Activated naive CD4-positive, alpha-beta T cell treated with anti-CD3 and anti-CD28 coated beads, Interleukin-2, amount 50 U/mL, for 72 hours (primary cell): ENCODE results near the gene BIRC3. TPM values are rescaled to one million over a fixed set of nuclear protein-coding genes. Genes with fewer than 3 reads are reported as not detected.
"Not testable (repeated sequence)": the region's sequence is repeated elsewhere in the genome, so short reads cannot be mapped to it uniquely, and the experiment has no call there.

Experiments used
- ATAC-seq, 2 donors: fragments of 150-1000 bp; cut with Tn5 transposase; 2 replicates each; pipeline ENCODE4 v1.10.0; 2021; ENCODE audit warnings: mild to moderate bottlenecking in 2 of 2, moderate library complexity in 2 of 2
- DNase-seq, 2 donors: peaks; one replicate each; pipeline ENCODE4 v3.0.0; 2021 to 2022; ENCODE audit warnings: low spot score in 2 of 2
- H3K27ac Mint-ChIP-seq, 2 donors: one replicate each; pipeline ENCODE4 v1.8.0; 2022; ENCODE audit warnings: mild to moderate bottlenecking in 2 of 2, mixed read lengths in 2 of 2
- H3K36me3 Mint-ChIP-seq, 2 donors: one replicate each; pipeline ENCODE4 v1.8.0; 2022; ENCODE audit warnings: mixed read lengths in 2 of 2
- H3K9me3 Mint-ChIP-seq, 2 donors: one replicate each; pipeline ENCODE4 v1.8.0; 2022; ENCODE audit warnings: mixed read lengths in 2 of 2
- total RNA-seq, 2 donors: library from RNA; stranded (reverse); gene quantifications; one replicate each; pipeline ENCODE4 v1.2.3, GENCODE V29; 2022

Gene BIRC3
- total RNA-seq, 2 donors from 2014 or later, result 131 to 355 TPM

DNA sequence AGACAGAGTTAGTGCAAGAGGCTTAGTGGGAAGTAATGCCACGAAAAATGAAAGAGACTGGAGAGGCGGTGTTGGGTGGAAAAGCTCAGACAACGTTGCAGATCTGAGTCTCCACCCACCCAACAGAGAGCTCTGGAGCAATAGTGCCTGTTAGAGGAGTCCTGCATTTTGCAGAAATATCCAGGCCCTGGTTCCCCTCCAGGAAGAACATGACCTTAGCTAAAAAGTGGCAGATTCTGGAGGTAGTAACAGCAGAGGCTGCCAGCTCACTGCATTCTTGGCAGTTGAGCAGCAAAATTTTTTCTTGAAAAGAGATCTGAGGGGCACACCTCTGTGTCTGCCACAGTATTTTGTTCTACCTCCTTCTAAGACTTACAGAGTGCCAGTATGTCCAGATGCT is 27.7 kb upstream of the BIRC3 start:
- Mint-ChIP-seq H3K27ac (no peak overlapping the region), H3K9me3 (no peaks in the 10 kb centered on the region)

DNA sequence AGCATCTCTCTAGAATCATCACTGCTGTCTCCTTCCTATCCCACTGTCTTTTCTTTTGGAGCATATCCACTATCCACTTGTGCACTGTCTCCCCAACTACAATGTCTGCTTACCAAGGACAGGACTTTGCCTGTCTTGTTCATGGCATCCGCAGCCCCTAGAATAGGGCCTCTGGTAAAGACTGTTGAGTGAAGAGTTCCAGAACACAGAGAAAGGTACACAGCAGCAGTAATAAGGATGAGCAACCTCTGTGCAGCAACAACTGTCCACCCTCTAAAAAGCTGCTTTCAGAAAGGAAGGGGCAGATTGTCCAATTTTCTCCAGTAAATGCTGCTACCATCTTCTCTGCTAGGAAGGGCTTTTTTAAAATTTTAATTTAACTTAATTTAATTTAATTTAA is 25.5 kb upstream of the BIRC3 start:
- Mint-ChIP-seq H3K36me3 (no peaks in the 10 kb centered on the region), H3K9me3 (no peaks in the 10 kb centered on the region), H3K27ac (no peak overlapping the region)
- no peak for DNase-seq
- no peak for ATAC-seq

More for the DNA sequence above, 27.7 kb upstream of the BIRC3 start:
- DNase-seq (no peak), ATAC-seq (no peak)
- H3K36me3 Mint-ChIP-seq, result no peaks in the 10 kb centered on the region

DNA sequence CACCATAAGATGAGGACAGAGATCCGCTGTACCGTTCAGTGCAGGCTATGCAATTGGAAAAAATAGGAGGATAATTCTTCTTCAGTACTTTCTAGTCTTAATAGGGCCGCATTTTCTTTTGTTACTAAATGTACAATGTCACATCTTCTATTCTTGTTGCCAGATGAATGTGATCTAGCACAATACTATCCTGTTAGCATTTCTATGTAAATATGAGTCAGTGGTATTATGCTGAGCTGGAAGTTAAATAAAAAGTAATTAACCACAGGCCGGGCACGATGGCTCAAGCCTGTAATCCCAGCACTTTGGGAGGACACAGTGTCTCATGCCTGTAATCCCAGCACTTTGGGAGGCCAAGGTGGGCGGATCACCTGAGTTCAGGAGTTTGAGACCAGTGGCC is 24.4 kb upstream of the BIRC3 start:
- H3K36me3 Mint-ChIP-seq, result peaks cover 0 to 4% of the 10 kb centered on the region in 2 donors
- no peak for DNase-seq
- no peak for ATAC-seq
- H3K9me3 Mint-ChIP-seq, result no peaks in the 10 kb centered on the region
- H3K27ac Mint-ChIP-seq, result no peak overlapping the region

DNA sequence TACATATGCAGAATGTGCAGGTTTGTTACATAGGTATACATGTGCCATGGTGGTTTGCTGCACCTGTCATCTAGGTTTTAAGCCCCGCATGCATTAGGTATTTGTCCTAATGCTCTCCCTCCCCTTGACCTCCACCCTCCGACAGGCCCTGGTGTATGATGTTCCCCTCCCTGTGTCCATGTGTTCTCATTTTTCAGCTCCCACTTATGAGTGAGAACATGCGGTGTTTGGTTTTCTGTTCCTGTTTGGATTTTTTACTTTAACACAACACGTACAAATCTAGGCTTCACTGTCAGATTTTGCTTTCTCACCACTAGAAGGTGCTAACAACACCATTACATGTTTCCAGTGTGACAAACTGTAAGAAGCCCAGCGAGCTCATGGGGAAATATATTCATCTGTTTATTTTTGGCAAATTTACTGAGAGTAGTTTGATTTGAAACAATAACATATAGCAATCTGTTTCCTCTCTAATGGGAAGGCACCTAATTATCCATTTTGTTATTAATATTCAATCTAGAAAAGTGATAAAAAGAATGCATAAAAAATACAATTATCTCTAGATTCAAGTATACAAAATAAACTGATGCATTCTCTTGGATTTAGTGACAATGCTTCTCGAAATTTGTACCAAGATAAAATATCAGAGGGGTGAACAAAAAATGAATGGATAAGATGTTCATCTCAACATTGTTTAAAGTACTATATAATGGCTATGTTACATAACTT is 23.2 kb upstream of the BIRC3 start:
- Mint-ChIP-seq H3K27ac (peak overlapping the region; percentile 78), H3K9me3 (no peaks in the 10 kb centered on the region), H3K36me3 (peaks cover 0 to 15% of the 10 kb centered on the region in 2 donors)
- DNase-seq (peak in 1 of 2 donors; percentile 18), ATAC-seq (peak; percentile 93 to 94)

DNA sequence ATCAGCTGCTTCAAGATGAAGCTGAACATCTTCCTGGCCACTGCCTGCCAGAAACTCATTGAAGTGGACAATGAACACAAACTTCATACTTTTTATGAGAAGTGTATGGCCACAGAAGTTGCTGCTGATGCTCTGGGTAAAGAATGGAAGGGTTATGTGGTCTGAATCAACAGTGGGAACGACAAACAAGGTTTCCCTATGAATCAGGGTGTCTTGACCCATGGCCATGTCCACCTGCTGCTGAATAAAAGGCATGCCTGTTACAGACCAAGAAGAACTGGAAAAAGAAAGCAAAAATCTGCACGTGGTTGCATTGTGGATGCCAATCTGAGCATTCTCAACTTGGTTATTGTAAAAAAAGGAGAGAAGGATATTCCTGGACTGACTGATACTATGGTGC is 22.2 kb upstream of the BIRC3 start:
- Mint-ChIP-seq H3K9me3 (peaks cover 0 to 6% of the 10 kb centered on the region in 2 donors), H3K27ac (peak overlapping the region in 1 of 2 donors; percentile 27), H3K36me3 (peaks cover 10 to 25% of the 10 kb centered on the region in 2 donors)
- DNase-seq (no peak), ATAC-seq (peak in 1 of 2 donors; percentile 43)

DNA sequence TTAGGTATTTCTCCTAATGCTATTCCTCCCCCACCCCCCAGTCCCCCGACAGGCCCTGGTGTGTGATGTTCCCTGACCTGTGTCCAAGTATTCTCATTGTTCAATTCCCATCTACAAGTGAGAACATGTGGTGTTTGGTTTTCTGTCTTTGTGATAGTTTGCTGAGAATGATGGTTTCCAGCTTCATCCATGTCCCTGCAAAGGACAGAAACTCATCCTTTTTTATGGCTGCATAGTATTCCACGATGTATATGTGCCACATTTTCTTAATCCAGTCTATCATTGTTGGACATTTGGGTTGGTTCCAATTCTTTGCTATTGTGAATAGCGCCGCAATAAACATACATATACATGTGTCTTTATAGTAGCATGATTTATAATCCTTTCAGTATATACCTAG is 20.5 kb upstream of the BIRC3 start:
- not testable (repeated sequence) for DNase-seq, H3K27ac Mint-ChIP-seq, ATAC-seq
- peaks cover 18 to 34% of the 10 kb centered on the region in 2 donors for H3K36me3 Mint-ChIP-seq
- peaks cover 6 to 14% of the 10 kb centered on the region in 2 donors for H3K9me3 Mint-ChIP-seq

DNA sequence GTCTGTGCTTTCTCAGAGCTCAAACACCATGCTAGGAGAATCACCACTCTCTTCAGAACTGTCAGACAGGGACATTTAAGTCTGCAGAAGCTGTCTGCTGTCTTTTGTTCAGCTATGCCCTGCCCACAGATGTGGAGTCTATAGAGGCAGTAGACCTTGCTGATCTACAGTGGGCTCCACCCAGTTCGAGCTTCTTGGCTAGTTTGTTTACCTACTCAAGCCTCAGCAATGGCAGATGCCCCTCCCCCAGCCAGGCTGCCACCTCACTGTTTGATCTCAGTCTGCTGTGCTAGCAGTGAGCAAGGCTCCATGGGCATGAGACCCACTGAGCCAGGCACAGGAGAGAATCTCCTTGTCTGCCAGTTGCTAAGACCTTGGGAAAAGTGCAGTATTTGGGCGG is 16.4 kb upstream of the BIRC3 start:
- not testable (repeated sequence) for ATAC-seq, DNase-seq, H3K27ac Mint-ChIP-seq
- peaks cover 20 to 32% of the 10 kb centered on the region in 2 donors for H3K9me3 Mint-ChIP-seq
- peaks cover 34 to 57% of the 10 kb centered on the region in 2 donors for H3K36me3 Mint-ChIP-seq

DNA sequence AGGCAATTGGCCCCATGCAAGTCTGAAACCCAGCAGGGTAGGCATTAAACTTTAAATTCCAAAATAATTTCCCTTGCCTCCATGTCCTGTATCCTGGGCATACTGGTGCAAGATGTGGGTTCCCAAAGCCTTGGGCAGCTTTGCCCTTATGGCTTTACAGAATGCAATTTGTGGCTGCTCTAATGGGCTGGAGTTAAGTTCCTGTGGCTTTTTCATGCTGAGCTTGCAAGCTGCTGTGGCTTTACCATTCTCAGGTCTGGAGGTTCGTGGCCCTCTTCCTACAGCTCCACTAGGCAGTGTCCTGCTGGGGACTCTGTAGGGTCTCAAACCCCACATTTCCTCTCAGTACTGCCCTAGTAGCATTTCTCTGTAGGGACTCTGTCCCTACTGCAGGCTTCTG is 15.0 kb upstream of the BIRC3 start:
- ATAC-seq (no peak), DNase-seq (no peak)
- H3K36me3 Mint-ChIP-seq, result peaks cover 34 to 57% of the 10 kb centered on the region in 2 donors
- no peak overlapping the region for H3K27ac Mint-ChIP-seq
- peaks cover 20 to 32% of the 10 kb centered on the region in 2 donors for H3K9me3 Mint-ChIP-seq

DNA sequence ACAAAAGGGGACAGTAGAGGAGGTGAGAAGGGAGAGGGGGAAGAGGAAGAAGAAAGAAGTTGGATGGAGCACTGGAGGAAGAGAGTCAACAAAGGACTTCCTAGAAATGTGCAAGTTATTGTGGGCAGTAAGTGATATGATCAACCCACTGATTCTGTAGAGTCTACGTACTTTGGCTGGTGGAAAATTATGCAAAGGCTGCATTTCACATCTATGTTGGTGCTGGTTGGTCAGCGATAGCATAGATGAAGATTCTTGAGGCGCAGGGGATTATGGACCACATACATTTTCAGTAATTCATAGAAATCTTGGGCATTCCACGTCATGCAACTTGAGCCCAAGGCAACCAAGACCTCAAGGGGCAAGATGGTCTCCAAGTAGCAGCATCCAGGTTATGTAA is 12.6 kb upstream of the BIRC3 start:
- H3K27ac Mint-ChIP-seq, result peak overlapping the region in 1 of 2 donors; percentile 4
- peaks cover 23 to 30% of the 10 kb centered on the region in 2 donors for H3K9me3 Mint-ChIP-seq
- ATAC-seq (peak in 1 of 2 donors; percentile 32), DNase-seq (no peak)
- peaks cover 27 to 39% of the 10 kb centered on the region in 2 donors for H3K36me3 Mint-ChIP-seq

DNA sequence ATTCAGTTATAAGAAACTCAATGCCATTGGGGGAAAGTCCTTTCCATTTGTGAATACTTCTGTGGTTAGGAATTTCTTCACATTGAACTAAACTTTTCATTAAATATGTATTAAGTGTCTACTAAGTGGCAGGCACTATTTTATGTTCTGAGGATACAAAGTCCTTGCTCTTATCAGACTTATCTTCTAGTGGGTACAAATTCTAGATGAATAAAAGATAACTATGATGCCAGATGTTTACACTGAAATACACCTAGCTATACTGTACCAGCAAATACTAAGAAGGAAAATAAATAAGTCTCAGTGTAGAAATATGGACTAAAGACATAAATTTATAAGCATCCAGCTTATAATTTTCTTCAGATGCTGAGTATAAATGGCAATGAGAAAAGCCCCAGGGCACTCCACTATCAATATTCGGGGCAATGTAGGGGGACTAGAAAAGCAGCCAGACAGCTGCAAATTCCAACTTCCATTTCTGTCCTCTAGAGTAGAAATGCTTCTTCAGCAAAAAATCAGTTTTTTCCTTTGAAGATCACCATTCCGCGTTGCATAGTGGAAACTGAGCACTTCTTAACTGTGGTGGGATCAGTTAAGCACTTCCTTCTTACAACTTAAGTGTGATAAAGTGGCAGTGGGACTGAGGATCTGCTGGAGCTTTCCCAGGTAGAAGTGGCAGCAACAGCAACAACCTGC is 11.8 kb upstream of the BIRC3 start:
- Mint-ChIP-seq H3K27ac (peak overlapping the region; percentile 52 to 77), H3K9me3 (peaks cover 22 to 28% of the 10 kb centered on the region in 2 donors), H3K36me3 (peaks cover 19 to 35% of the 10 kb centered on the region in 2 donors)
- DNase-seq, result no peak
- ATAC-seq, result peak in 1 of 2 donors; percentile 20

DNA sequence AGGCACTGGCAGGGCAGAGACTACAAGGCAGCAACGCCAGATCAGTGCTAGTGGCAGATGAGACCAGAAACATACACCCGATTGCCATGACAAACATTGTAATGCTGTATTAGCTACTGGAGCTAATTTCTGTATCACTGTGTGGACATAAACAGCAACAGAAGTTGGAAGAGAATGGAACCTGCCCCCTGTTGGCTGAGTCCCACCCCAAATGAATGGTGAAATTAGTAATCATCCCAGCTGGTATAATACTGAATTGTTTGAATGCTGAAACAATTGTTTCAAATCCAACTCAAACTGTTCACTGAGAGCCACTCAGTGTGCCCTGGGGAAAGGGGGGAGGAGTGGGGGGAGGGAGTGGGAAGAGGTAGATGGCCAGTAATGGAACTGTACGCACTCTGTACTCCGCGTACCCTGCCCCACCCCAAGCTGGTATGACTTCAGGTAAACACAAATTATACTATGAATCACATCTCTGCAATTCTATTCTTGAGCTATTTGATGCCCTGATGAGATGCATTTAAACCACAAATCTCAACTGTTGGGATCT is 11.2 kb upstream of the BIRC3 start:
- peaks cover 19 to 35% of the 10 kb centered on the region in 2 donors for H3K36me3 Mint-ChIP-seq
- H3K27ac Mint-ChIP-seq, result peak overlapping the region; percentile 52 to 77
- no peak for DNase-seq
- ATAC-seq, result peak; percentile 47 to 50
- peaks cover 22 to 28% of the 10 kb centered on the region in 2 donors for H3K9me3 Mint-ChIP-seq

DNA sequence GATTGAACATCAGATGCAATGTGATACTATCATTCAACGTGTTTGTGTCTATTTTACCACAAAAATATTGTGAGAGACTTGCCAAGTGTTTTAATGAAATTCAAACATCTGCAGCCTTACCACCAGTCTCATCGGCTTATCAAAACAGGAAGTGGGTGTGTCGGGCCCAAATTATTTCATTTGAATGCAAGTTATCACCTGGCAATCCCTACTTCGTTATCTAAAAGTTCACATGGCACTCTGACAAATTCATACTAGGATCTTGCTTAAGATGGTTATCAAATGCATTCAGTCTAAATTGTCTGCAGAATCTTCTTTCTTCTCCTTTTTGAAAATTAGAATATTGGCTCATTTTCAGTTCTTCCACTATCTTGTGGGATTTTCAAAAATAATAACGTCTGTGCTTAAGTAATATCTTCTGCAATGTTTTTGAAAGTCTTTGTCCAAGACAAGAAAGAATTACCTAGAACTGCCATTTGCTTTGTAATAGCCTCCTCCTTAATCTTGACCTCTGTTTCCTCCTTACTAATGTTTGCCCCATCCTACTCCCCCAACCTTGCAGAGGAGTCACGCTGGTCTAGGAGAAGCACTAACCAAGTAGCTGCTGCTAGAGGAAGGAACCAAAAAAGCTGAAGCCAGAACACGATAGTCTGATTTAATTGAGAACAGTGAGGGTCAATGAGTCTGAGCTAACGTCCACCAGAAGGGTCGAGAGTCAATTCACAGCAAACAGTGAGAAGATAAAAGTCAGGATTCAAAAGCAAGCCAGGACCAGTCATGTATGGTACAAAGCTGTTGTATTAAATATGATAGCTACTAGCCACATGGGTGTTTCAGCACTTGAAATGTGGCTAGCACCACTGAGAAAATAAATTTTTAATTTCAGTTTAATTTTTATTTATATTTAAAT is 10.2 kb upstream of the BIRC3 start:
- peak; percentile 51 to 66 for ATAC-seq
- DNase-seq, result no peak
- peak overlapping the region; percentile 38 to 77 for H3K27ac Mint-ChIP-seq
- H3K36me3 Mint-ChIP-seq, result peaks cover 12 to 26% of the 10 kb centered on the region in 2 donors
- H3K9me3 Mint-ChIP-seq, result peaks cover 15 to 18% of the 10 kb centered on the region in 2 donors

DNA sequence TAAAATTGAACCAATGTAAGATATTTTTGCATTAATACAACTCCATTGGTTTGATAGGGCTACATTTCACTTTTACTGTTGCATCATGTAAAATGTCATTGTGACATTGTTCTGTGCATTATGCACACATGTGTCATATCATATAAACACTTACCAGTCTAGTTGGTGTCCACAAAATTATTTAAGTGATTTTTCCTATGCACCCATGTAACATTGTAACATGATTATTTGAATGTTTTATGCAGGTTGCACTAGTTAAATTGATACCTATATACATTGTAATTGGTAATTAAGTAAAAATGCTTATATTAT is 9.6 kb upstream of the BIRC3 start:
- peaks cover 15 to 18% of the 10 kb centered on the region in 2 donors for H3K9me3 Mint-ChIP-seq
- ATAC-seq (no peak), DNase-seq (no peak)
- peaks cover 11 to 25% of the 10 kb centered on the region in 2 donors for H3K36me3 Mint-ChIP-seq
- H3K27ac Mint-ChIP-seq, result peak overlapping the region in 1 of 2 donors; percentile 77

DNA sequence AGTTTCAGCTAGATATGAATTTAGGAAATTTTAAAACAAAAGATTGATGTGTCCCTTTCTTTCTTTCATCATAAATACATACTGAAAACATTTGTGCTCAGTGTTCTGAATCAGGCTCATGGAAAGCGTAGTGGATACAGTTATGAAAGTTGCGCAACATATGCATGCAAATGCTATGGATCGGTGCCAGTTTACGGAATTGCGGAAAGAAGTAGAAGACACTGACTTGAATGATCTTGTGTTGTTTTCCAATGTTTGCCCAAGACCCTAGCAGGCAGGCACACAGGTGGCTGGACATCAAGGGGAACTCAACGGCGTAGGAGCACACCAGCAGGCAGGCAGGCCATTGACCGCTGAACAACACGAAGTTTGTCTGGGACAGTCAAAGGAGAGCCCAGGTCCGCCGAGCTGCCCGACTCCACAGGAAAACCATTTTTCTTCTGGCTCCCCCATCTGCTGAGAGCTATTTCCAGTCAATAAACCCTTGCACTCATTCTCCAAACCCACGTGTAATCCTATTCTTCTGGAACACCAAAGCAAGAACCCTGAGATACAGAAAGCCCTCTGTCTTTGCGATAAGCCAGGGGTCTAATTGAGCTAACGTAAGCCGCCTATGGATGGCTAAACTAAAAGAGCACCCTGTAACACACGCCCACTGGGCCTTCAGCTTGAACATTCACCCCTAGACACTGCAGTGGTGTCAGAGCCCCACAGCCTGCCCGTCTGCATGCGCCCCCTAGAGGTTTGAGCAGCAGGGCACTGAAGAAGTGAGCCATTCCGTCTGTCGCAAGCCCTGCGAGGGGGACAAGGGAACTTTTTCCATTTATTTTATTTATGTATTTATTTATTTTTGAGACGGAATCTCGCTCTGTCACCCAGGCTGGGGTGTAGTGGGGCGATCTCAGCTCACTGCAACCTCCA is 7.4 kb upstream of the BIRC3 start:
- Mint-ChIP-seq H3K9me3 (peaks cover under 1 to 8% of the 10 kb centered on the region in 2 donors), H3K36me3 (peaks cover 6 to 8% of the 10 kb centered on the region in 2 donors), H3K27ac (no peak overlapping the region)
- no peak for DNase-seq
- no peak for ATAC-seq

DNA sequence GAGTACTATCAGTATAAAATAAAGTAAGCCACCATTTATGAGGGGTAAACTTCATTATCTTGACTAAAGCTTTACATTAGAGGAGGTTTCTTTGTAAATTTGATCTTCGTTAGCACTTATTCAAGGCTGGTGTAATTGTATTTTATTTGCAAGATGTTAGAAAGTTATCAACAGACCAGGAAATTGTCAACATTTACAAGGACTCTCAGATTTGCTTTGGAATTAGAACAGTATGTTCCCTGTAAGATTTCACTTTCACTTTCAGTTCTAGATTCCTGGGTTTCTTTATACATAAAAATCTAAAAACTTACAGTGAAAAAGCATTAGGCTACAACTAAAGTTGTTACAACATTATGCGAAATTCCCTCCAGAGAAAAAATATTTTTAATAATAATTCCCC is 4.6 kb upstream of the BIRC3 start:
- peaks cover 15 to 26% of the 10 kb centered on the region in 2 donors for H3K36me3 Mint-ChIP-seq
- no peak for DNase-seq
- H3K9me3 Mint-ChIP-seq, result peaks cover 0 to 8% of the 10 kb centered on the region in 2 donors
- ATAC-seq, result no peak
- H3K27ac Mint-ChIP-seq, result peak overlapping the region; percentile 29 to 95
